HTERT RPE-1 (cell line): ENCODE data around the gene TCEAL4.

Source experiments
- in situ Hi-C: fragments of 300-500 bp; cut with MboI; formaldehyde crosslinking; loops from 4 replicates; pipeline ENCODE4 v1.14.3; 2020; ENCODE audit warnings: low sequenced_read_pairs

The TCEAL4 gene

DNA sequence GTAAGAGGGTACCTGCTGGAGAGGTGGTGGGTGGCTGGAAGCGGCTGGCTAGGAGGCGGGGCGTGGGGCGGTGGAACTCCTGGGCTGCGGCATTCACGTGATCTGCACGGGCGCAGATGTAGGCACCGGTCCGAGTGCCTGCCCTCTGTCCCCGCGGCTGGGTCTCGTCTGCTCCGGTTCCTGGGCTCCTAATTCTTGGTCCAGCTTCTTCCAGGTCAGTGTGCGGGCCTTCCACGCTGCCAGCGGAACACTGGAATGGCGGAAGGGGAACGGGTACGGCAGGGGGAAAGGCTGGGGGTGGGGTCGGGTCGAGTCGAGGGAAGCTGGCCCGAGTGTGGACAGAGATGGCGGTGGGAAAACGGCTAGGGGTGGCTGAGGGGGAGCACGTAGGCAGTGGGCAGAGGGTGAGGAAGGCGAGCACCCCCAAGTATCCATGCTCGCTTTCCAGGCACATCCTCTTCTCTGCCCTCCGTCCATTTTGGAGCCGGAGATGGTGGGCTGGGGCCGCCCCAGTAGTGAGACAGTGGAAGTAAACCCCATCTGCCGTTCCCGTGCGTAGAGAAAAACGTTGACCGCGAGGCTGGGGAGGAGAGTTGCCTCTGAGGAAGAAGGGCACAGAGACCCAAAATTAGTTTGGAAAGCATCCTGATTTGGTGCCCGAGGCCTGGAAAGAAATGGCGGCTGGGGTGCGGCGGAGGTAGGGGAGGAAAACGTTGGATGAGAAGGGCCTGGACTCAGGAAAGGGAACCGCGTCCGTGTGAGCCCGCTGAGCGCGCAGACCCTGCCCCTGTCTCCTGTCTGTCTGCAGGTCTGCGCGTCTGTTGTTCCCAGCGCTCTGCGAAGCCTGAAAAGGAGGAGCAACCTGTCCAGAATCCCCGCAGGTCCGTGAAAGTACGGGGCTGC, at the start of gene TCEAL4:
TCEAL4 (plus strand) TSS at position 105 of the 903 bp plus-strand sequence. CDS start 1,161 bp downstream, outside the sequence.
- in situ Hi-C loops: no loop called here

DNA sequence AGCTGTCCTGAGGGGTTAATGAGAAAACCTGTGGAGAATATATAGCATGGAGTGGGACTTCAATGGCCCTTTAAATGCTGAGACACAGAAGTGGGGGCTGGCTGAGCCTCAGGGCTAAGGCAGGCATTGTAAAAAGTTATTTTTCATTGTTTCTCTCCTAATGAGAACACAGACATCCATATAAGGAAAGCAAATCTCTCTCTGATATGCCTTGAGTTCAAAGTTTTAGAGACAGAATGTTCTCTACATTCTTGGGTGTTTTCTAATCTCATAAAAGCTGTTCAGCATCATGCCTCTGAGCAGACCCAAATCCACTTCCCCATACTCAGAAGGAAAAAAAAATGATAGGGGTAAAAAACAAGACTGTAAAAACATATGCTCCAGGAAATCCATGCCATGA, 49.2 kb upstream of the TCEAL4 start:
- in situ Hi-C loops: no loop called here

DNA sequence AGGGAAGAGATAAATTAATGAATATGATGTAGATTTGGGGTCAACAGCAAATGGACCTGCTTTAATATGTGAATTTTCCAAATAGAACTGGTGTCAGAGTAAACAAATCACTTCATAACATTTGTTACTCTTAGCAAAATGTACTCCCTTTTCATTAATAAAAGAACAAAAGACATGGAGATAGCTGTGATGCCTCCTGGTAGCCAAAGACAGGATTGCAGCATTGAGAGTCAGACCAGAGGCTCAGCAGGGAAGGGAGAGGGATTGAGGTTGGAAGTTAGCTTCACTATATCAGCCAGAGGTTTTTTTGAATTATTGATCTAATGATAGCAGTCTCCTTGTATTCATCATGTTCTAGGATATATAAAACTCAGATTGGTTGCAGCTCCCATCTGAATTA, 48.6 kb upstream of the TCEAL4 start:
- in situ Hi-C loops: no loop called here

DNA sequence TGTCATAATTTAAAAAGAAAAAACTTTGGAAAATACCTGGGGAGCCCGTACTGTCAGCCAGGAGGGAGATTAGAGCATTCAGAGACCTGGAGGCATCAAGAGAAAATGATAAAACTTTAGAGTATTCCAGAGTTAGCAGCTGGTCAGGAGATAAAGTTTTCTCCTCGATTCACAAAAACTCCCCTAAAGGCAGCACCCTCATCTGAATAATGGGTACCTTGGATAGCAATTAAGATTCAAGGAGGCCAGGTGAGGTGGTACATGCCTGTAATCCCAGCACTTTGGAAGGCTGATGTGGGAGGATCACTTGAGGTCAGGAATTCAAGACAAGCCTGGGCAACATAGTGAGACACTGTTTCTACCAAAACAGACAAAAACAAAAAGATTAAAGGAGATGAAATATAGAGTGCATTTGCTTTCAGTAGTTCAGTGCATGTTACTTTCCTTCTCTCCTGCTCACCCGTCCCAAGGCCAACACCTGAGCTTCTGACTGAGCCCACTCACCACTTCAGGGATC, 47.4 kb upstream of the TCEAL4 start:
- in situ Hi-C loops: no loop called here

DNA sequence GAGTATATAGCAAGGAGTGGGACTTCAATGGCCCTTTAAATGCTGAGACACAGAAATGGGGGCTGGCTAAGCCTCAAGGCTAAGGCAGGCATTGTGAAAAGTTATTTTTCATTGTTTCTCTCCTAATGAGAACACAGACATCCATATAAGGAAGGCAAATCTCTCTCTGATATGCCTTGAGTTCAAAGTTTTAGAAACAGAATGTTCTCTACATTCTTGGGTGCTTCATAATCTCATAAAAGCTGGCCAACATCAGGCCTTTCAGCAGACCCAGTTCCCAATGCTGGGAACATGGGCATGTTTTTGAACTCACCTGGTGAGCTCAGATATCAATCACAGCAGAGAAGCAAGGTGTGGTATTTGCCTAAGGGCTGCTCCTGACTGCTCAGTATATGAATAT, 46.6 kb upstream of the TCEAL4 start:
- in situ Hi-C loops: no loop called here

DNA sequence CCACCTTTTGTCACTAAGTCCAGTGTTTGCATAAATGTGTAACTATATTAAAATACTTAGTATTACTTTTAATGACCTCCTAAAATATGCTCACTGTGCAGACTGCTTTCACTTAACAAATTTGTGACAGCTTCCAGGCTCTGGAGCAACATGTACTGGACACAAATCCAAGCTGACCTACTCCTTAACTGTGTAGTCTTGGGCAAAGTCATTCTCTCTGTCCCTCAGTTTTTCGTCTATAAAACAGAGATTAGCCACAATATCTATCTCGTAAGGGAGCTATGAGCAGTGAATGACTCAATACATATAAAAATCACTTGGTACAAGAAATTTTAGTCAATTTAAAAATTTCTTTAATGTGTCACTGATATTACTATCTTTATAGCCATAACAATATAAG, 45.6 kb upstream of the TCEAL4 start:
- in situ Hi-C loops: no loop called here

DNA sequence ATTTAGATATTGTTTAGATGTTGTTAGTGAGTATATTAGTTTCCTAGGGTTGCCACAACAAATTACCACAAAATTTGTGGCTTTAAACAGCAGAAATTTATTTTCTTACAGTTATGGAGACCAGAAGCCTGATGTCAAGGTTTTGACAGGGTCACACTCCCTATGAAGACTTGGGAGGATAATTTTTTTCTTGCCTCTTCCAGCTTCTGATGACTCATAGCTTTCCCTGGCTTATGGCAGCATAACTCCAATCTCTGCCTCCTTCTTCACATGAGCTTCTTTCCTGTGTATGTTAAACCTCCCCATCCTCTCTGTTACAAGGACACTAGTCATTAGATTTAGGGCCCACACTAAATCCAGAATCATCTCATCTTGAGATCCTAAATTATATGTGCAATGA, 45.2 kb upstream of the TCEAL4 start:
- in situ Hi-C loops: no loop called here

DNA sequence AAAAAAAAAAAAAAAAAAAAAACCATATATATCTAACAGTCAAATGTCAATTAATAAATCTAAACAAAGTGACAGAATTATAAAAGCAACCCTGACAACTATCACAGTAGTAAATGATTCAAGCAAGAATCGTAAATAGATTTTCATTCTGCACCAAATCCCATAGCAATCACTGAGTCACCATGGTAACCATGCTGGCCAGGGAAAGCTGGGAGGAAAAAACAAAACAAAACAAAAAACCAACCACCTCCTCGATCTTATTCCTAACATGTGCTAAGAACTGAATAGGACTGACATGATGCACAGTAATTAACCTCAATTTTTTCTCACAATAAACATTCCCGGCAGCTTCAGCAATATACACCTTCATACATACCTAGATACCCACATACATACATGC, 35.4 kb upstream of the TCEAL4 start:
- in situ Hi-C loops: no loop called here

DNA sequence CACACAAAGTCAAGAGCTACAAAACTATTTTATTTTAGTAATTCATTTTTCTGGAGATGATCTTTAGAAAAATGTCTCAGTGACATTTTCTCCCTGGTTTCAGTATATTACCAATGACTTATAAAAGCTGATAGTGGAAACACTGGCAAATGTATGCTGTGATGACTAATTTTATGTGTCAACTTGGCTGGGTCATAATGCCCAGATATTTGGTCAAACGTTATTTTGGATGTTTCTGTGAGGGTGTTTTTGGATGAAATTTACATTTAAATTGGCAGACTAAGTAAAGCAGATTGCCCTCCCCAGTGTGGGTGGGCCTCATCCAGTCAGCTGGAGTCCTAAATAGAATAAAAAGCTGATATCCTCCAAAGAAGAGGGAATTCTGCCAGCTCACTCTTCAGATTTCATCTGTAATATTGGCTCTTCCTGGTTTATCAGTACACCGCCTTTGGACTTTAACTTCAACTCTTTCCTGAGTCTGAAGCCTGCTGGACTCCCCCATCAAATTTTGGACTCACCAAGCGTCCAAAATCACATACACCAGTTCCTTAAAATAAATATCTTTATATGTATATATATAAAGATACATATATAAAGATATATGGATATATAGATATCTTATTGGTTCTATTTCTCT, 34.8 kb upstream of the TCEAL4 start:
- in situ Hi-C loops: no loop called here

DNA sequence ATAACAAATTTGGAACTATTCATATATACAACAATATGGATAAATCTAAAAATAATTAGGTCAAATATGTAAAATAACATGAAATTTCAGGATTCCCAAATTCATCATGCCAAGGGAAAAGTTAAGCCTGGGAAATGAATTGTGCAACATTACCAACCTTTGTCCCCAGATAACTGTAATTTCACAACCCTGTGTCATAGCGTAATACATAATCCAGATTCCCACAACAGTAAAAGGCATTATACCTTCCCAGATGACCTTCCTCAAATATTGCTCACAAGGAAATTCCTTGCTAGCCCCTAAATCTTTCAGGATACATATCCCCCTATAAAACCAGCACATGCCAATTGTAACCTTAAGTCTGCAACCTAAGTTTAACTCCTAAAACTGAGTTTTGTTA, 33.1 kb upstream of the TCEAL4 start:
- in situ Hi-C loops: no loop called here

DNA sequence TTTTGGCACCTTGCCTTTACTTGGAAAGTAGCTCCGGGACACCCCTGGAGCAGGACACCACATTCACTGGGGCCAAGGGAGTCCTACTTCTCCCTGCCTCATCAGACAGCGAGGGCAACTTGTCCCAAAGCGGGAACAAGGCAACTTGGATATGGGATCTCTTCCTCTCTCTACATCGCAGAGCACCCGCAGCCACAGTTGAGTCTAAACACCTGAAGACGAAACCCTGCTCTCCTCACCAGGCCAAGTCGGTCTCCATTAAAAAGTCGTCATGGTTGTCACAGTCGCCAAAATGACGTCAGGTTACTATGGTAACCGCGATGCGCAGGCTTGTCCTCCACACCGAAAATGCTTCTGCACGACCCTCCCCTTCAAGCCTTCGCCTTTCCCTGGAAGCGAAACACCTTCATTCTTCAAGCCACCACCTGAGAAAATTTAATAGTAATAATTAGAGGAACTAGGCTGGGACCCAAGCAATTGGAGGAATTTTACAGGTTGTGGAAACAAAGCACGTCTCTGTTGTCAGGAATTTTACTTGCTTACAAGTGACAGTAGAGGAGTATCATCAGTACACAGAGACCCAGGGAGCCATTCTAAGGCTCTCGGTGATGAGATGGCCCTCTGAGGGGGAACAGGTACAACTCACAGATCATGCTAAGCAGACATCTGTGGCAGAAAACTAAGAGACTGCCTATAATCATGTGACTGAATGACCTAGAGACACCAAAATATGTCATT, 30.5 kb upstream of the TCEAL4 start:
- in situ Hi-C loops: no loop called here

DNA sequence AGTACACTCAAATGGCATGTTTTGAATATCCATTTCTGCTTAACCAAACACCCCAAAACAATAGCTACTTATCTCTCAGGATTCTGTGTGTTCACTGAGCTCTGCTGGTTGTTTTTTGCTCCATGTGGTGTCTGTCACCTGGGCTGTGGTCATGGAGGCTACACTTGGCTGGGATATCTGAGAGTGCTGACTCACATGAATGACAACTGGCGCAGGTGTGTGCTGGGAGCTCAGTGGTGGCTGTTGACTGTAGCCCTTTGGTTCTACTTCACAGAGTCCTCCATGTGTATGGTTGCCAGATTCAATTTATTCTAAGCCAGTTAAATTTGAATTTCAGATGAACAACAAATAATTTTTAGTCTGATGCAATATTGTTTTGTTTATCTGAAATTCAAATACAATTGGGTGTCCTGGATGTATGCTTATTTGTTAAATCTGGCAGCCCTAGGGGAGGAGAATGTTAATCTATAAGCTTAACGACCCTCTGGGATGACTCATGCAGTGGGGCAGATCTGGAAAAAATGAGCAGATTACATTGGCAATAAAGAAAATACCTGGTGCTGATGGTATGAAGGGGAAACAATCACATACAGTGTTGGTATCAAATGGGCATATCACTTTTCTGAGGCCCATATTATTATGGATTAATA, 28.2 kb upstream of the TCEAL4 start:
- in situ Hi-C loops: no loop called here

DNA sequence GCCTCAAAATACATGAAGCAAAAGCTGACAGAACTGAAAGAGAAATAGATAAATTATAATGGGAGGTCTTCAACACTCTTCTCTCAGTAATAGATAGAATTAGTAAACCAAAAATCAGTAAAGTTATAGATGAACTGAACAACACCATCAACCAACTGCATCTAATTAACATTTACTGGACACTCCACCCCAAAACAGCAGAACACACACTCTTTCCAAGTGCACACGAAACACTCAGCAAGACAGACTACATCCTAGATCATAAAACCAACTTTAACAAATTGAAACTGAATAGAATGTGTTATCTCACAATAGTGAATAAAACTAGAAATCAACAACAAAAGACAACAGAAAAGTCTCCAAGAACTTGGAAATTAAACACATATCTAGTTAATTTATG, 25.1 kb upstream of the TCEAL4 start:
- in situ Hi-C loops: no loop called here

DNA sequence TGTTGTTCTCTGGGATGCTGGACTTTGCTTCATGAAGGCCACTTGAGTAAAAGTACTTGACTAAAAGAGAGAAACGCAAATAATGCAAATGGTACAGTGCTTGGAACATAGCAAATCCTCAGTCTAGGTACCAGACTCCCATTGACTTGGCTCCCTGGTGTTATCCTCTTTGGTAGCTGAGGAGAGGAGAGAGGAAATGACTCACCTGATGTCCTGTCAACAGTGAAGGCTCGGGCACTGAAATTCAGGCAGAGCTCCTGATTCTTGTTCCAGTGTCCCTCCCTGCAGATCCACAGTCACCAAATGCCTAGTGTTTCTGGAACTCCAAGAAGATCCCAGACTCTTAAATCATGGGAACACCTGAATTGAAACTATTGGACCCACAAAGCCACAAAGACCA, 22.5 kb upstream of the TCEAL4 start:
- in situ Hi-C loops: no loop called here

DNA sequence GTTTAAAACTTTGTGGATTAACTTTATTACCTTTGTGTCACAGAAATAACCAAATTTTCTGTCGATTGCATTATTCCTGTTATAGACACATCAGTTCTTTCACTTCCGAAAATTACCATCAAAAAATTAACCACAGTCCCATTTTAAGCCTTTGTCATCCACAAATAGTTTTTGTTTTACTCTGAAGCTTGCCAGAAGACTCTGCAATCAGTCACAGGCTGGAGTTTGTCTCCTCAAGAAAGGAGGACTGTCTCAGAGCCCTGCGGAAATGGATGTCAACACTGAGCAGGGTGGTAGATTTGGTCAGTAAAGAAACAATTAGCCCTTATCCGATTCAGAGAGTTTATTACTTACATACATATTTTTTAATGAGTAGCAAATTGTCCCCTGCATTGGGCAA, 20.1 kb upstream of the TCEAL4 start:
- in situ Hi-C loops: no loop called here

DNA sequence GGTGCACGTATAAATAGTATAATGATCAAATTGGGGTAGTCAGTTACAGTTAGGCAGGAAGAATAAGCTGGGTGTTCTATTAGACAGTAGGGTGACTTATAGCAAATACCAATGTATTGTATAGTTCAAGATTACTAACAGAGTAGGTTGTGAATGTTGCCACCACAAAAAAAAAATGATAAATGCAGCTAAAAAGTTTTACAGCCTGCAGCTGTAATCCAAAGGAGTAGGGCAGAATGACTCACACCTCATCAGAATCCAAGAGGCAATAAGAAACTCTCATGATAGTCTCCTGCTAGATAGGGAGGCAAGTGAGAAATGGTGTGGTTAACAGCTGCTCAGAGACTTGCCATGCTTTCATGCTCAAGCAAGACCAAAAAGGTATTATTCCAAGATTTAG, 19.6 kb upstream of the TCEAL4 start:
- in situ Hi-C loops: no loop called here

DNA sequence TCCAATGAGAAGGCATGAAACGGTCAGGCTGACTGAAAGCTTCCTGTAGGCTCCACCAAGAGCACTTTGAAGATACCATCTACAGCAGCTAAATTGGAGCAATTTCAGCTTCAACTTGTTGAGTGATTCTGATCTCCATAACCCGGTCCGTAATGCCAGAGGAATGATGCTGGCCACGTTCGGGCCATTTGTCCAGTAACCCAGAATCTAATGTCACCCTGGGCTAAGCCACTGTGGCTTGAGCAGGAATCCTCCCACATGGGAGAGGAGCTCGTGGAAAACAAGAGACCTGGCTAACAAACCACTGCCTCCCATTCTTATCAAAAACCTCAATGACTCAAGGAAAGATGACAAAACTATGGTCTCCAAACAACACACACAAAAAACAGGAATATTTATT, 14.2 kb upstream of the TCEAL4 start:
- in situ Hi-C loops: no loop called here

DNA sequence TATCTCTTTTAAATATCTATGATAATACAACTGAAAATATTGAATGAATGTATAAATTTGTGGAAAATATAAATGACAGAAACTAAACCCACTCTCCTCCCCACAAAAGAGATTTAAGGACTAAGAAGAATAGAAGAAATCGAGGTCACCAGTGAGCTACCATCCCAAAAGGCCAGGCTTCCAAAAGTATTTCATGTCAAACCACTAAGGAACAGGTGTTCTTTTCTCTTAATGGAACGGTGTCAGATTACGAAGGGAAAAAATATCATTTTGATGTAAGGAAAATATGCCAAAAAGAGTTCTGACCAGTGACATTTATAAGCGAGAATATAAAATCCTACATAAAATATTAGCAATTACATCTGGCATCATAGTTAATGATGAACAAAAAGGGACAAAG, 13.6 kb upstream of the TCEAL4 start:
- in situ Hi-C loops: no loop called here

DNA sequence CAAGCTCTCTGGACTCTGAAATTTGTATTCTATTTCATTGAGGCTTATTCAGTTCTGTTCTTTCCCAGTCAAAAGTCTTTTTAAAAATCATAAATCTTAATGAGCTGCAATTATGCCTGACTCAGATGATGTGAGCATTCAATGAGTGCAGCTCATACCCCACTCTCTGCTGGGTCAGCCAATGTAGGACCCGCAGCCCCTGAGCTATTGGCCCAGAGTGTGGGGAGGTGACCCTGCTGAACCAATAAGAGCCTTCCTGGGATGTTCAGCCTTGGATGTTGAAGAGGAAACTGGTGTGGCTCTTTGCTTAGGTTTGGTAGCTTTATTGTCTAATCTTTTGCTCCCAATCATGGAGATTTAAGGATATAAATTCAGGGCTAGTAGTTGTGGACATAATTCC, 12.1 kb upstream of the TCEAL4 start:
- in situ Hi-C loops: no loop called here

DNA sequence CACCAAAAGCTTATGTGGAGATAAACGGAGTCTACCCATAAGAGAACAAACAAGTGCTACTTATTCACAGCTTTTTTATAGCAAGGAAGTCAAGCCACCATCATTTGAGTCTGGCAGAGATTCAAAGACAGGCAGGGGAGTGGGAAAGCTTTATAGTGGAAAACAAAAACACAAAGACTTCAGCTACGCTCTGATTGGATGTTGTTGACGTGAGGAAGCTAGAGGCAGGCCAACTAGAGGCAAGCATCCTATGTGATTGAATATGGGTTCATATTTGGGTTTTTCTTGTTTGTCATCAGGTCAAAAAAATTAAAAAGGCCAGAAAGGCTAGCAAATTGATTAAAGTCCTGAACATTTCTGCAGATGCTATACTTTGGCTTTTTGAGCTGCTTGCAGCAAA, 719 bp upstream of the TCEAL4 start:
- in situ Hi-C loops: no loop called here

DNA sequence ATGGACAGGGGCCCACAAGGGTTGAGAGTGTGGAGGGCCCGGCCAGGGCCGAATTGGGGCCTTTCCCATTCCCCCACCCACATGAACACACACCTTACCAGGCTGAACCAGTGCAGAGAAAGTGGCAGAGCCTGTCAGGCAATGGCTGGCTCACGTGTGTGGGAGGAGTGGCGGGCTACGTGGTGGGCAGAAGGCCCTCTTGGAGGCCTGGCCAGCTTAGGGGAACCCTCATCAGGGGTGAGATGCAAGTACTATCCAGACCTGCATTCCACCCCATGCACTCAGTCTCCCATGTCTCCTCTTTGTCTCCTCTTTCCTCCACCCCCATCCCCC, 965 bp downstream of the TCEAL4 start:
- in situ Hi-C loops: no loop called here
